Lower lobe of right lung (tissue), 2 donors: Measurements from ENCODE around the gene KCNIP1. TPM values are rescaled to one million over a fixed set of nuclear protein-coding genes. Genes with fewer than 3 reads are reported as not detected.

ENCODE experiments used
- ATAC-seq, 2 donors: fragments of 200-7000 bp; cut with Tn5 transposase; one replicate each; pipeline ENCODE4 v1.9.1; 2020 to 2022; ENCODE audit warnings: mild to moderate bottlenecking in 2 of 2, moderate library complexity in 2 of 2
- DNase-seq: peaks from one replicate; pipeline ENCODE4 v3.0.0-alpha.2; 2020
- H3K27ac ChIP-seq: fragments of 200-600 bp; one replicate; pipeline ENCODE4 v1.8.0; 2022
- H3K27me3 ChIP-seq: fragments of 200-600 bp; one replicate; pipeline ENCODE4 v1.8.0; 2022; ENCODE audit warnings: low read depth
- H3K36me3 ChIP-seq: fragments of 200-600 bp; one replicate; pipeline ENCODE4 v1.8.0; 2022; ENCODE audit warnings: mild to moderate bottlenecking
- H3K4me1 ChIP-seq: fragments of 200-600 bp; one replicate; pipeline ENCODE4 v1.8.0; 2022
- H3K4me3 ChIP-seq: fragments of 200-600 bp; one replicate; pipeline ENCODE4 v1.8.0; 2022; ENCODE audit warnings: mild to moderate bottlenecking
- H3K9me3 ChIP-seq: fragments of 200-600 bp; one replicate; pipeline ENCODE4 v1.8.0; 2022
- CTCF ChIP-seq: fragments of 200-600 bp; IDR thresholded peaks from one replicate; pipeline ENCODE4 v1.8.0; 2022; ENCODE audit warnings: antibody characterized with exemption, mild to moderate bottlenecking
- intact Hi-C: fragments of 100-400 bp; cut with DNase I; formaldehyde crosslinking; loops from one replicate; pipeline ENCODE4 v1.11.0; 2022
- total RNA-seq: library from RNA; stranded (reverse); fragmentation: NEBNext Ultra II Directional; extraction: Animal tissue kit (Norgen Biotek cat#: 25700); gene quantifications from one replicate; pipeline ENCODE4 v1.2.1, GENCODE V29; 2021
- donor health status: DM: no; HTN: yes; CAD: no; lungs with severe emphysema.

The KCNIP1 gene
- total RNA-seq, 1 donor from 2014 or later: 1.7 TPM

- no peak for DNase-seq
- no peak for ATAC-seq
- Histone ChIP-seq H3K27ac (no peak overlapping the region), H3K4me1 (no peaks in the 10 kb centered on the region), H3K9me3 (no peaks in the 10 kb centered on the region), H3K36me3 (no peaks in the 10 kb centered on the region), H3K4me3 (no peak overlapping the region), H3K27me3 (peaks cover 4% of the 10 kb centered on the region)
- intact Hi-C loops: no loop called here
- no peak for TF ChIP-seq CTCF
Measured at GRCh38 chr5:170522211-170523141, 18.7 kb downstream of the KCNIP1 start.

- Histone ChIP-seq H3K4me3 (no peak overlapping the region), H3K36me3 (no peaks in the 10 kb centered on the region), H3K27ac (no peak overlapping the region), H3K4me1 (no peaks in the 10 kb centered on the region), H3K9me3 (no peaks in the 10 kb centered on the region), H3K27me3 (peaks cover 4% of the 10 kb centered on the region)
- TF ChIP-seq CTCF: no peak
- no peak for DNase-seq
- intact Hi-C loops: no loop called here
- ATAC-seq: no peak
Measured at GRCh38 chr5:170523142-170523551, 19.3 kb downstream of the KCNIP1 start.

- DNase-seq: no peak
Measured at GRCh38 chr5:170523830-170524229, 20.0 kb downstream of the KCNIP1 start.

GRCh38 chr5:170524576-170524975 lies 20.8 kb downstream of the KCNIP1 start:
- DNase-seq (no peak), ATAC-seq (no peak)
- no peaks in the 10 kb centered on the region for H3K4me1 ChIP-seq
- intact Hi-C loops: no loop called here
- H3K4me3 ChIP-seq: no peak overlapping the region
- H3K9me3 ChIP-seq: no peaks in the 10 kb centered on the region
- no peaks in the 10 kb centered on the region for H3K36me3 ChIP-seq
- no peak for TF ChIP-seq CTCF
- no peak overlapping the region for H3K27ac ChIP-seq
- peaks cover 4% of the 10 kb centered on the region for H3K27me3 ChIP-seq

More at GRCh38 chr5:170523830-170524229, 20.0 kb downstream of the KCNIP1 start:
- no peaks in the 10 kb centered on the region for H3K4me1 ChIP-seq
- no peaks in the 10 kb centered on the region for H3K9me3 ChIP-seq
- peaks cover 4% of the 10 kb centered on the region for H3K27me3 ChIP-seq
- ATAC-seq: no peak
- no peak for TF ChIP-seq CTCF
- intact Hi-C loops: no loop called here
- no peak overlapping the region for H3K27ac ChIP-seq
- no peaks in the 10 kb centered on the region for H3K36me3 ChIP-seq
- no peak overlapping the region for H3K4me3 ChIP-seq

- Histone ChIP-seq H3K9me3 (no peaks in the 10 kb centered on the region), H3K36me3 (no peaks in the 10 kb centered on the region), H3K4me1 (no peaks in the 10 kb centered on the region), H3K4me3 (no peak overlapping the region), H3K27me3 (peaks cover 4% of the 10 kb centered on the region), H3K27ac (no peak overlapping the region)
- ATAC-seq: no peak
- DNase-seq: no peak
- intact Hi-C loops: no loop called here
- TF ChIP-seq CTCF: no peak
Measured at GRCh38 chr5:170525470-170526211, 21.8 kb downstream of the KCNIP1 start.
